ENCODE data around the gene TMUB1. TPM values are rescaled to one million over a fixed set of nuclear protein-coding genes. Genes with fewer than 3 reads are reported as not detected.
A peak's percentile ranks its signal among the peaks of the same experiment; 100 is the strongest.

The TMUB1 gene
- total and polyA plus RNA-seq, 9 of the 15 experiments (the other 6 are each of a cell fraction or from before 2014, with no cell fraction given), result 0.14 to 241 (median 74.1) TPM

DNA sequence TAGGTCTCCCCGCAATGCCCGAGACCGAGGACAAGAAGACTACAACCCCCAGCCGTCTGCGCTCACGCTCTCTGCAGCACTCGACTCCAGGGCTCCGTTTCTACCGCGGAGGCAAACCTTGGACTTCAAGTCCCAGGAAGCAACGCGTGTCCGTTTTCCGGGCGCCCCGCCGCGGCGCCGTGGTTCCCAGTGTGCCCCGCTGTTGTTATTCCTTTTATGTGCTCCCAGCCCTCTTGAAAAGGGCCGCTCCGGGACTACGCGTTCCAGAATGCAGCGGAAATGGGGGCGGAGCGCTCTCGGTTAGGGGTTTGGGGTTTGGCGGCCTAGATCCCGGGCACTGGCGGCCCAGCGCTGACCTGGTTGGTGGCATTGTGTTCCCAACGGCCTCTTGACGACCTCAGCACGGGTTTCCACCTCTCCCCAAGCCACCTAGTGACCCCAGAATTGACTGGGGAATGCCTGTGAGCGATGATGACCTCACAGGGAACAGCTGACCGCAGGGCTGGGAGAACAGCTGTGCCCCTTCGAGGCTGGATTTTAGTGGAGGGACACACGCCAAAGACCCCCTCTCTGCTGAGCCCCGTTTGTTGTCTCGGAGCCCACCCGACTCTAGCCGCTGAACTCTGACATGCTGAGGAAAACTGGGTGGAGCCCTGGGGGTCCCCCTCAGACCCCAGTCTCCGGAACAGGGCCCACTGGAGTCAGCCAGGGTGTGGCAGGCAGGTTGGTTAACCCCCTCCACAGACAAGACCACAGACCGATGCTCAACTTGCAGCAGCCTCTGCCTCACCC is 25.1 kb downstream of the TMUB1 start (continued):
- 0 out of 2 replicates have a peak, but pooled peaks have one; percentile 19 for TF ChIP-seq PML (IDR thresholded peaks at IDR 0.05; ENCODE audit: low read length)
- peak; percentile 84 for TF ChIP-seq CREB1 (IDR thresholded peaks at IDR 0.05)
- peak; percentile 92 for TF ChIP-seq CREB1 (CRISPR knock-in tag; IDR thresholded peaks at IDR 0.05)
- peak; percentile 93 for TF ChIP-seq ZNF175 (CRISPR knock-in tag; IDR thresholded peaks at IDR 0.05; ENCODE audit: low read depth)
- TF ChIP-seq SRF (CRISPR knock-in tag; IDR thresholded peaks at IDR 0.05), result peak in 1 of 2 experiments; percentile 94; a peak in 2 of 4 replicates
- peak; percentile 57 for TF ChIP-seq ZKSCAN1 (IDR thresholded peaks at IDR 0.05; ENCODE audit: low read depth, low read length)
- TF ChIP-seq, protein P1, sequence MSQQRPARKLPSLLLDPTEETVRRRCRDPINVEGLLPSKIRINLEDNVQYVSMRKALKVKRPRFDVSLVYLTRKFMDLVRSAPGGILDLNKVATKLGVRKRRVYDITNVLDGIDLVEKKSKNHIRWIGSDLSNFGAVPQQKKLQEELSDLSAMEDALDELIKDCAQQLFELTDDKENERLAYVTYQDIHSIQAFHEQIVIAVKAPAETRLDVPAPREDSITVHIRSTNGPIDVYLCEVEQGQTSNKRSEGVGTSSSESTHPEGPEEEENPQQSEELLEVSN (IDR thresholded peaks at IDR 0.05; ENCODE audit: borderline replicate concordance in 1 of 2, extremely low read depth in 1 of 2, insufficient read depth in 1 of 2, insufficient read length in 1 of 2, low read depth in 1 of 2, low read length in 1 of 2, poor library complexity in 1 of 2, severe bottlenecking in 1 of 2), result peak in 1 of 2 experiments; percentile 6
- no peak for TF ChIP-seq EWSR1 (IDR thresholded peaks at IDR 0.05; ENCODE audit: borderline replicate concordance, low read depth, partially characterized antibody)
- TF ChIP-seq HNRNPLL (IDR thresholded peaks at IDR 0.05; ENCODE audit: low read depth, low read length, poor library complexity, severe bottlenecking), result peak; percentile 67
- TF ChIP-seq NFATC3 (IDR thresholded peaks at IDR 0.05), result no peak
- TF ChIP-seq SMARCB1 (IDR thresholded peaks at IDR 0.05; ENCODE audit: insufficient read length, low read depth), result no peak
- peak; percentile 97 for TF ChIP-seq ELF1 (tag; IDR thresholded peaks at IDR 0.05)
- TF ChIP-seq ZNF197 (CRISPR knock-in tag; IDR thresholded peaks at IDR 0.05; ENCODE audit: low read depth), result peak; percentile 98
- TF ChIP-seq, protein P2, sequence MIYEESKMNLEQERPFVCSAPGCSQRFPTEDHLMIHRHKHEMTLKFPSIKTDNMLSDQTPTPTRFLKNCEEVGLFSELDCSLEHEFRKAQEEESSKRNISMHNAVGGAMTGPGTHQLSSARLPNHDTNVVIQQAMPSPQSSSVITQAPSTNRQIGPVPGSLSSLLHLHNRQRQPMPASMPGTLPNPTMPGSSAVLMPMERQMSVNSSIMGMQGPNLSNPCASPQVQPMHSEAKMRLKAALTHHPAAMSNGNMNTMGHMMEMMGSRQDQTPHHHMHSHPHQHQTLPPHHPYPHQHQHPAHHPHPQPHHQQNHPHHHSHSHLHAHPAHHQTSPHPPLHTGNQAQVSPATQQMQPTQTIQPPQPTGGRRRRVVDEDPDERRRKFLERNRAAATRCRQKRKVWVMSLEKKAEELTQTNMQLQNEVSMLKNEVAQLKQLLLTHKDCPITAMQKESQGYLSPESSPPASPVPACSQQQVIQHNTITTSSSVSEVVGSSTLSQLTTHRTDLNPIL (CRISPR knock-in tag; IDR thresholded peaks at IDR 0.05), result no peak
- peak; percentile 14 for TF ChIP-seq KAT2B (IDR thresholded peaks at IDR 0.05; ENCODE audit: low read depth, low read length)
- TF ChIP-seq, protein P3, sequence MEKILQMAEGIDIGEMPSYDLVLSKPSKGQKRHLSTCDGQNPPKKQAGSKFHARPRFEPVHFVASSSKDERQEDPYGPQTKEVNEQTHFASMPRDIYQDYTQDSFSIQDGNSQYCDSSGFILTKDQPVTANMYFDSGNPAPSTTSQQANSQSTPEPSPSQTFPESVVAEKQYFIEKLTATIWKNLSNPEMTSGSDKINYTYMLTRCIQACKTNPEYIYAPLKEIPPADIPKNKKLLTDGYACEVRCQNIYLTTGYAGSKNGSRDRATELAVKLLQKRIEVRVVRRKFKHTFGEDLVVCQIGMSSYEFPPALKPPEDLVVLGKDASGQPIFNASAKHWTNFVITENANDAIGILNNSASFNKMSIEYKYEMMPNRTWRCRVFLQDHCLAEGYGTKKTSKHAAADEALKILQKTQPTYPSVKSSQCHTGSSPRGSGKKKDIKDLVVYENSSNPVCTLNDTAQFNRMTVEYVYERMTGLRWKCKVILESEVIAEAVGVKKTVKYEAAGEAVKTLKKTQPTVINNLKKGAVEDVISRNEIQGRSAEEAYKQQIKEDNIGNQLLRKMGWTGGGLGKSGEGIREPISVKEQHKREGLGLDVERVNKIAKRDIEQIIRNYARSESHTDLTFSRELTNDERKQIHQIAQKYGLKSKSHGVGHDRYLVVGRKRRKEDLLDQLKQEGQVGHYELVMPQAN (IDR thresholded peaks at IDR 0.05; ENCODE audit: borderline replicate concordance), result peak; percentile 92
- TF ChIP-seq KLF1 (tag; IDR thresholded peaks at IDR 0.05), result peak; percentile 50
- 0 out of 2 replicates have a peak, but pooled peaks have one; percentile 69 for TF ChIP-seq SMAD4 (CRISPR knock-in tag; conservative IDR thresholded peaks at IDR 0.05)
- TF ChIP-seq PPARD (CRISPR knock-in tag; IDR thresholded peaks at IDR 0.05), result no peak
- no peak for TF ChIP-seq TSC22D4 (tag; IDR thresholded peaks at IDR 0.05)
- TF ChIP-seq IFI16 (CRISPR knock-in tag; IDR thresholded peaks at IDR 0.05), result no peak
- TF ChIP-seq ZFPM2 (CRISPR knock-in tag; IDR thresholded peaks at IDR 0.05), result no peak

Data from K562 (cell line).